Mesenteric fat pad (tissue), 1 donor: Measurements from ENCODE around the gene SH2D3C. TPM values are rescaled to one million over a fixed set of nuclear protein-coding genes. Genes with fewer than 3 reads are reported as not detected.
"Not testable (repeated sequence)": the region's sequence is repeated elsewhere in the genome, so short reads cannot be mapped to it uniquely, and the experiment has no call there.

Source experiments
- DNase-seq: peaks from one replicate; pipeline ENCODE4 v3.0.0-alpha.2; 2020; ENCODE audit warnings: low spot score
- total RNA-seq: library from RNA; stranded (reverse); fragmentation: NEBNext Ultra II Directional; extraction: Animal tissue kit (Norgen Biotek cat#: 25700); gene quantifications from one replicate; pipeline ENCODE4 v1.2.1, GENCODE V29; 2021
- donor health status: DM: yes; HTN: yes; CAD: no.

The SH2D3C gene
- total RNA-seq, 1 donor from 2014 or later: 28.1 TPM

GRCh38 chr9:127767909-127768331, 10.5 kb downstream of the SH2D3C start:
- DNase-seq: no peak

GRCh38 chr9:127767410-127767809, 11.1 kb downstream of the SH2D3C start:
- DNase-seq: no peak

- no peak for DNase-seq
Observed at GRCh38 chr9:127765418-127765817, 13.0 kb downstream of the SH2D3C start.

GRCh38 chr9:127763918-127764384, 14.5 kb downstream of the SH2D3C start:
- no peak for DNase-seq

- DNase-seq: no peak
Observed at GRCh38 chr9:127762111-127762676, 16.3 kb downstream of the SH2D3C start.

- DNase-seq: no peak
Observed at GRCh38 chr9:127761491-127761956, 16.9 kb downstream of the SH2D3C start.

GRCh38 chr9:127761061-127761460, 17.4 kb downstream of the SH2D3C start:
- DNase-seq: no peak

GRCh38 chr9:127758843-127759242, 19.6 kb downstream of the SH2D3C start:
- DNase-seq: no peak

- not testable (repeated sequence) for DNase-seq
Observed at GRCh38 chr9:127756776-127757175, 21.7 kb downstream of the SH2D3C start.

- no peak for DNase-seq
Observed at GRCh38 chr9:127756233-127756632, 22.2 kb downstream of the SH2D3C start.

GRCh38 chr9:127755061-127756060, 23.1 kb downstream of the SH2D3C start:
- no peak for DNase-seq

GRCh38 chr9:127754099-127755060, 24.1 kb downstream of the SH2D3C start:
- no peak for DNase-seq

GRCh38 chr9:127753622-127754021, 24.8 kb downstream of the SH2D3C start:
- no peak for DNase-seq

- no peak for DNase-seq
Observed at GRCh38 chr9:127753148-127753547, 25.3 kb downstream of the SH2D3C start.

GRCh38 chr9:127751269-127752054, 27.0 kb downstream of the SH2D3C start:
- no peak for DNase-seq

- DNase-seq: no peak
Observed at GRCh38 chr9:127749090-127749787, 29.2 kb downstream of the SH2D3C start.

GRCh38 chr9:127746959-127747569, 31.4 kb downstream of the SH2D3C start:
- DNase-seq: no peak

GRCh38 chr9:127744398-127745110, 33.9 kb downstream of the SH2D3C start:
- DNase-seq: no peak
